H1 (cell line): Measurements from ENCODE around the gene RASGRF1. TPM values are rescaled to one million over a fixed set of nuclear protein-coding genes. Genes with fewer than 3 reads are reported as not detected.

Experiments
- CTCF ChIA-PET: fragments of 300-600 bp; sonication (Branson Sonifier 250); formaldehyde crosslinking; loops from one replicate; lab custom pipeline; 2021; ENCODE audit not compliant: partially characterized antibody; lab: Charles Lee
- POLR2A ChIA-PET: fragments of 300-600 bp; sonication (Branson Sonifier 250); formaldehyde crosslinking; loops from one replicate; lab custom pipeline; 2021; ENCODE audit warnings: inconsistent platforms; ENCODE audit not compliant: partially characterized antibody; lab: Charles Lee
- DNase-seq, 2 experiments: peaks; one replicate each; pipeline versions ENCODE4 v3.0.0 to v3.0.0-alpha.2; 2010 to 2022; ENCODE audit warnings: low spot score in 2 of 2, low read depth in 1 of 2, mixed read lengths in 1 of 2
- FAIRE-seq: peaks from 2 replicates; lab custom pipeline; 2011; peaks lifted over from hg19 to GRCh38; lab: Jason Lieb, UNC
- H2AFZ ChIP-seq: 2 replicates; pipeline ENCODE4 v1.8.1; 2012; ENCODE audit warnings: low read length, inconsistent platforms
- H2AK5ac ChIP-seq: 2 replicates; pipeline ENCODE4 v1.6.1; 2013; ENCODE audit warnings: low read depth, low read length
- H2BK120ac ChIP-seq: replicated peaks from 2 replicates; pipeline ENCODE3; 2013; ENCODE audit warnings: low read depth, low read length, inconsistent platforms
- H2BK12ac ChIP-seq: 2 replicates; pipeline ENCODE4 v1.6.1; 2013; ENCODE audit warnings: low read depth, low read length
- H2BK15ac ChIP-seq: 2 replicates; pipeline ENCODE4 v1.6.1; 2013; ENCODE audit warnings: low read length
- H2BK20ac ChIP-seq: 2 replicates; pipeline ENCODE4 v1.6.1; 2013; ENCODE audit warnings: low read length
- H2BK5ac ChIP-seq: 2 replicates; pipeline ENCODE4 v1.6.1; 2013; ENCODE audit warnings: low read depth, low read length
- H3K14ac ChIP-seq: 2 replicates; pipeline ENCODE4 v1.6.1; 2013; ENCODE audit warnings: inconsistent platforms; ENCODE audit not compliant: insufficient read length
- H3K18ac ChIP-seq: 2 replicates; pipeline ENCODE4 v1.6.1; 2013; ENCODE audit warnings: low read length; ENCODE audit errors: extremely low read depth
- H3K23ac ChIP-seq: 2 replicates; pipeline ENCODE4 v1.6.1; 2013; ENCODE audit warnings: inconsistent platforms; ENCODE audit not compliant: insufficient read length
- H3K23me2 ChIP-seq: 2 replicates; pipeline ENCODE4 v1.6.1; 2013; ENCODE audit warnings: low read depth, low read length
- H3K27ac ChIP-seq: 2 replicates; pipeline ENCODE4 v1.6.1; 2011; ENCODE audit warnings: low read depth, low read length, inconsistent platforms
- H3K27me3 ChIP-seq, 4 experiments: replicated peaks in 1 of 4; 1 replicate in 1 of 4; 2 replicates in 3 of 4; pipeline versions ENCODE4 v1.6.1 to v1.8.1; 2011 to 2013; ENCODE audit warnings: low read length in 3 of 4, mild to moderate bottlenecking in 3 of 4, inconsistent platforms in 2 of 4, mixed read lengths in 2 of 4, moderate library complexity in 1 of 4; ENCODE audit not compliant: control insufficient read depth in 3 of 4, insufficient read depth in 3 of 4; ENCODE audit errors: extremely low read depth in 1 of 4
- H3K36me3 ChIP-seq, 4 experiments: 2 replicates each; pipeline versions ENCODE4 v1.6.1 to v1.8.1; 2011 to 2013; ENCODE audit warnings: mild to moderate bottlenecking in 4 of 4, low read length in 3 of 4, moderate library complexity in 2 of 4, control low read depth in 1 of 4, inconsistent platforms in 1 of 4; ENCODE audit not compliant: insufficient read depth in 4 of 4, control insufficient read depth in 2 of 4
- H3K4ac ChIP-seq: replicated peaks from 2 replicates; pipeline ENCODE3; 2013; ENCODE audit warnings: low read length, low read depth, mixed read lengths, inconsistent platforms; ENCODE audit not compliant: insufficient read length
- H3K4me1 ChIP-seq, 4 experiments: replicated peaks in 1 of 4; 1 replicate in 1 of 4; 2 replicates in 3 of 4; pipeline versions ENCODE4 v1.6.1 to v1.8.1; 2011 to 2013; ENCODE audit warnings: low read length in 3 of 4, inconsistent platforms in 2 of 4, mixed read lengths in 1 of 4; ENCODE audit not compliant: insufficient read depth in 4 of 4, control insufficient read depth in 3 of 4
- H3K4me2 ChIP-seq, 2 experiments: 2 replicates each; pipeline versions ENCODE4 v1.6.1 to v1.8.1; 2011 to 2013; ENCODE audit warnings: low read depth in 2 of 2, low read length in 2 of 2, control low read depth in 1 of 2, inconsistent platforms in 1 of 2, mild to moderate bottlenecking in 1 of 2; ENCODE audit not compliant: insufficient read depth in 1 of 2
- H3K4me3 ChIP-seq, 4 experiments: fragments of 200-600, 300-600 bp in 1 of 4; sonication (generic), shearing (Covaris generic), sonication (Bioruptor Twin) in 1 of 4; 2 replicates each; pipeline versions ENCODE4 v1.5.1 to v1.8.1; 2011 to 2016; ENCODE audit warnings: low read length in 4 of 4, low read depth in 3 of 4, control low read depth in 2 of 4, inconsistent platforms in 2 of 4, mild to moderate bottlenecking in 2 of 4, mixed read lengths in 1 of 4, moderate library complexity in 1 of 4; ENCODE audit not compliant: insufficient read depth in 2 of 4; ENCODE audit errors: extremely low read depth in 1 of 4
- H3K56ac ChIP-seq: replicated peaks from 2 replicates; pipeline ENCODE3; 2013; ENCODE audit warnings: low read depth, mild to moderate bottlenecking, mixed read lengths, low read length, inconsistent platforms; ENCODE audit not compliant: insufficient read length
- H3K79me1 ChIP-seq: 2 replicates; pipeline ENCODE4 v1.6.1; 2013; ENCODE audit warnings: low read depth, low read length, control low read depth
- H3K79me2 ChIP-seq, 2 experiments: 2 replicates each; pipeline versions ENCODE4 v1.6.1 to v1.8.1; 2012 to 2013; ENCODE audit warnings: low read length in 2 of 2, mild to moderate bottlenecking in 2 of 2, inconsistent platforms in 1 of 2; ENCODE audit not compliant: insufficient read depth in 2 of 2, control insufficient read depth in 1 of 2
- H3K9ac ChIP-seq, 4 experiments: replicated peaks in 1 of 4; 1 replicate in 1 of 4; 2 replicates in 3 of 4; pipeline versions ENCODE4 v1.6.1 to v1.8.1; 2011 to 2013; ENCODE audit warnings: low read depth in 3 of 4, low read length in 3 of 4, control low read depth in 2 of 4, mild to moderate bottlenecking in 2 of 4, moderate library complexity in 2 of 4, inconsistent platforms in 1 of 4; ENCODE audit errors: extremely low read depth in 1 of 4
- H3K9me3 ChIP-seq, 2 experiments: 2 replicates each; pipeline versions ENCODE4 v1.6.1 to v1.8.1; 2012 to 2013; ENCODE audit warnings: mild to moderate bottlenecking in 2 of 2, moderate library complexity in 2 of 2, control low read depth in 1 of 2, inconsistent platforms in 1 of 2, low read depth in 1 of 2, low read length in 1 of 2, mixed read lengths in 1 of 2; ENCODE audit not compliant: insufficient read depth in 2 of 2
- H4K20me1 ChIP-seq, 2 experiments: replicated peaks in 1 of 2; 2 replicates each; pipeline versions ENCODE3 to v1.8.1; 2011 to 2013; ENCODE audit warnings: inconsistent platforms in 2 of 2, low read length in 2 of 2, mild to moderate bottlenecking in 1 of 2; ENCODE audit not compliant: insufficient read depth in 2 of 2, control insufficient read depth in 1 of 2
- H4K5ac ChIP-seq: 2 replicates; pipeline ENCODE4 v1.6.1; 2013; ENCODE audit warnings: low read length, low read depth, mixed read lengths, inconsistent platforms; ENCODE audit not compliant: insufficient read length
- H4K8ac ChIP-seq: 2 replicates; pipeline ENCODE4 v1.8.0; 2013; ENCODE audit warnings: mild to moderate bottlenecking, moderate library complexity, low read length, inconsistent platforms; ENCODE audit not compliant: insufficient read depth; ENCODE audit errors: extremely low read depth
- H4K91ac ChIP-seq: replicated peaks from 2 replicates; pipeline ENCODE3; 2013; ENCODE audit warnings: low read length, mixed read lengths, inconsistent platforms; ENCODE audit not compliant: insufficient read length
- CBX8 ChIP-seq: fragments of 300-800, 300-1000 bp; sonication (generic); IDR thresholded peaks from 2 replicates; pipeline ENCODE4 v1.7.1; 2016; ENCODE audit warnings: low read depth, low read length, borderline replicate concordance
- JUND ChIP-seq: IDR thresholded peaks from 2 replicates; pipeline ENCODE4 v1.6.1; 2011; ENCODE audit warnings: mild to moderate bottlenecking, improper control_type of control experiment, low read length
- POLR2AphosphoS5 ChIP-seq: IDR thresholded peaks from 2 replicates; pipeline ENCODE4 v1.6.1; 2011; ENCODE audit warnings: low read depth, low read length
- RXRA ChIP-seq: IDR thresholded peaks from 2 replicates; pipeline ENCODE4 v1.6.1; 2011; ENCODE audit warnings: low read depth, mild to moderate bottlenecking, low read length, moderate library complexity; ENCODE audit not compliant: insufficient read depth
- SP1 ChIP-seq: IDR thresholded peaks from 2 replicates; pipeline ENCODE4 v1.6.1; 2011; ENCODE audit warnings: low read depth, low read length
- TCF12 ChIP-seq: IDR thresholded peaks from 2 replicates; pipeline ENCODE4 v1.6.1; 2011; ENCODE audit warnings: low read depth, mild to moderate bottlenecking, low read length
- YY1 ChIP-seq: IDR thresholded peaks from 2 replicates; pipeline ENCODE4 v1.6.1; 2011; ENCODE audit warnings: low read depth, mild to moderate bottlenecking, low read length
- ZNF274 ChIP-seq: IDR thresholded peaks from 2 replicates; pipeline ENCODE4 v1.7.0; 2012; ENCODE audit warnings: low read length, borderline replicate concordance; ENCODE audit errors: extremely low read depth
- WGBS, 2 experiments: shearing (Covaris generic) in 1 of 2; methylation state at CpG; one replicate each; pipeline versions ENCODE4 v1.1.6 to v1.1.7; 2013 to 2015; ENCODE audit warnings: low lambda C conversion rate in 2 of 2, mixed read lengths in 2 of 2, inconsistent platforms in 1 of 2, low coverage in 1 of 2, missing lambda C conversion rate in 1 of 2; ENCODE audit not compliant: insufficient replicate concordance in 2 of 2, insufficient coverage in 1 of 2, insufficient read length in 1 of 2; ENCODE audit errors: extremely low coverage in 1 of 2, missing lambda C conversion rate in 1 of 2; 5-methylcytosine and 5-hydroxymethylcytosine counted together
- polyA plus RNA-seq, 7 experiments: library from polyadenylated mRNA; depleted of rRNA in 3 of 7; stranded (reverse) in 5 of 7; unstranded in 2 of 7; fragments of >200 nt in 5 of 7; fragments of 200-250 nt in 2 of 7; gene quantifications; 1 replicate in 5 of 7; 2 replicates in 1 of 7; 4 replicates in 1 of 7; pipeline versions ENCODE4 v1.2.1 to v1.2.3, GENCODE V29; 2011 to 2013; ENCODE audit warnings: missing spikeins in 2 of 7, mixed read lengths in 2 of 7
- total RNA-seq: library from RNA; stranded (reverse); fragmentation: NEBNext Ultra II Directional; extraction: Animal tissue kit (Norgen Biotek cat#: 25700); gene quantifications from 2 replicates; pipeline ENCODE4 v1.2.1, GENCODE V29; 2021

The RASGRF1 gene
- total and polyA plus RNA-seq, 2 of the 8 experiments (the other 6 are each of a cell fraction or from before 2014, with no cell fraction given): 0.42 to 0.67 TPM

- Histone ChIP-seq H4K91ac (no peak overlapping the region), H2AK5ac (no peak overlapping the region), H3K4me2 (no peak overlapping the region), H3K27ac (no peak overlapping the region), H3K79me2 (no peaks in the 10 kb centered on the region), H3K79me1 (no peaks in the 10 kb centered on the region), H3K23ac (no peak overlapping the region), H2BK5ac (no peak overlapping the region), H3K56ac (no peak overlapping the region), H3K4me1 (no peaks in the 10 kb centered on the region), H4K20me1 (no peaks in the 10 kb centered on the region), H3K18ac (no peak overlapping the region), H4K5ac (no peak overlapping the region), H2BK20ac (no peak overlapping the region), H4K8ac (no peak overlapping the region), H3K27me3 (no peaks in the 10 kb centered on the region; a peak in 1 of 7 replicates), H3K23me2 (no peaks in the 10 kb centered on the region), H3K36me3 (peaks cover 0 to 6% (median 0%) of the 10 kb centered on the region in 4 experiments; a peak in 2 of 8 replicates), H3K4me3 (no peak overlapping the region), H3K9ac (no peak overlapping the region), H2BK120ac (no peak overlapping the region), H2BK15ac (no peak overlapping the region), H2BK12ac (no peak overlapping the region), H3K4ac (no peak overlapping the region), H3K14ac (no peak overlapping the region), H2AFZ (no peak overlapping the region), H3K9me3 (no peaks in the 10 kb centered on the region)
- DNase-seq: no peak
- 90% methylated on average over 5 of the region's 5 CpGs; no CpG with 5 or more reads in 1 of the 2 experiments for WGBS, 2 experiments
- no peak for TF ChIP-seq CBX8
- no peak for TF ChIP-seq YY1
- TF ChIP-seq POLR2AphosphoS5: no peak
- no peak for TF ChIP-seq ZNF274
- no peak for TF ChIP-seq TCF12
- no peak for TF ChIP-seq SP1
- TF ChIP-seq RXRA: no peak
- no peak for TF ChIP-seq JUND
- POLR2A ChIA-PET: interaction anchor here (1.4 kb wide), 1 partner anchor 21 kb away, joined by 5 read pairs; no protein-coding TSS in a partner anchor
- no peak for FAIRE-seq
- CTCF ChIA-PET: interaction anchor here (1.2 to 1.5 kb wide), 2 partner anchors 19 to 24 kb away, joined by 4 to 6 read pairs; no protein-coding TSS in a partner anchor
Measured at GRCh38 chr15:78934655-78935023, 155.9 kb downstream of the RASGRF1 start.
